HCT116 (cell line): ENCODE results near the gene CCN5. TPM values are rescaled to one million over a fixed set of nuclear protein-coding genes. Genes with fewer than 3 reads are reported as not detected.
A peak's percentile ranks its signal among the peaks of the same experiment; 100 is the strongest.

Experiments used
- ATAC-seq: fragments of 200-7000 bp; cut with Tn5 transposase; 2 replicates; pipeline ENCODE4 v1.9.1; 2020; ENCODE audit warnings: mild to moderate bottlenecking, moderate library complexity
- BruUV-seq: library from RNA; stranded (reverse); fragments of 400-500 nt; replicated peaks from 2 replicates; lab custom pipeline; 2021; lab: Mats Ljungman, UMichigan
- CTCF ChIA-PET: fragments of 300-600 bp; sonication (Branson Sonifier 250); formaldehyde crosslinking; loops from one replicate; lab custom pipeline; 2021; ENCODE audit warnings: antibody characterized with exemption; lab: Charles Lee
- POLR2A ChIA-PET: fragments of 300-600, 350-600 bp; sonication (Branson Sonifier 250); formaldehyde crosslinking; loops from one replicate; lab custom pipeline; 2021; ENCODE audit warnings: antibody characterized with exemption; lab: Charles Lee
- RAD21 ChIA-PET, 2 experiments: fragments of 300-600 bp; sonication (Branson Sonifier 250); formaldehyde crosslinking; loops; one replicate each; lab custom pipeline; 2023; ENCODE audit warnings: low total read pairs in 2 of 2; ENCODE audit not compliant: uncharacterized antibody in 2 of 2, unreplicated experiment in 2 of 2, low non-redundant PET in 1 of 2; lab: Charles Lee
- DNase-seq: peaks from one replicate; pipeline ENCODE4 v3.0.0-alpha.2; 2010; ENCODE audit warnings: low read depth, low spot score
- H2AFZ ChIP-seq: fragments of 200-600 bp; shearing (Covaris generic), sonication (generic); 2 replicates; pipeline ENCODE4 v1.6.1; 2017; ENCODE audit warnings: low read depth, mixed run types, mixed read lengths, antibody characterized with exemption, low read length; ENCODE audit not compliant: poor library complexity, severe bottlenecking
- H3K27ac ChIP-seq: 2 replicates; pipeline ENCODE4 v1.5.1; 2012; ENCODE audit warnings: low read depth, low read length
- H3K27me3 ChIP-seq: fragments of 200-600 bp; sonication (generic); 2 replicates; pipeline ENCODE4 v1.6.1; 2016; ENCODE audit warnings: mixed run types, low read length, mixed read lengths; ENCODE audit not compliant: insufficient read depth
- H3K36me3 ChIP-seq, 2 experiments: fragments of 200-500 bp in 1 of 2; fragments of 200-600 bp in 1 of 2; sonication (Bioruptor generic) in 1 of 2; sonication (generic) in 1 of 2; 2 replicates each; pipeline versions ENCODE4 v1.5.1 to v1.6.1; 2014 to 2016; ENCODE audit warnings: low read length in 2 of 2, inconsistent platforms in 1 of 2, mixed read lengths in 1 of 2, mixed run types in 1 of 2; ENCODE audit not compliant: insufficient read depth in 2 of 2, control insufficient read depth in 1 of 2
- H3K4me1 ChIP-seq, 2 experiments: fragments of 200-600 bp in 1 of 2; sonication (generic) in 1 of 2; 2 replicates each; pipeline versions ENCODE4 v1.5.1 to v1.6.1; 2012 to 2017; ENCODE audit warnings: low read length in 2 of 2, inconsistent platforms in 1 of 2, mild to moderate bottlenecking in 1 of 2, mixed read lengths in 1 of 2, mixed run types in 1 of 2, moderate library complexity in 1 of 2; ENCODE audit not compliant: insufficient read depth in 2 of 2, control insufficient read depth in 1 of 2
- H3K4me2 ChIP-seq: fragments of 200-600 bp; sonication (generic); 2 replicates; pipeline ENCODE4 v1.6.1; 2017; ENCODE audit warnings: mixed run types, low read length, mixed read lengths
- H3K4me3 ChIP-seq, 2 experiments: fragments of 200-600 bp in 1 of 2; sonication (generic) in 1 of 2; replicated peaks in 1 of 2; 2 replicates each; pipeline ENCODE4 v1.5.1; 2011 to 2016; ENCODE audit warnings: low read length in 2 of 2, control low read depth in 1 of 2, low read depth in 1 of 2, mild to moderate bottlenecking in 1 of 2, mixed read lengths in 1 of 2, mixed run types in 1 of 2
- H3K79me2 ChIP-seq: fragments of 200-600 bp; sonication (generic); 2 replicates; pipeline ENCODE4 v1.6.1; 2017; ENCODE audit warnings: mild to moderate bottlenecking, mixed run types, low read length, moderate library complexity, mixed read lengths; ENCODE audit not compliant: insufficient read depth
- H3K9ac ChIP-seq: fragments of 200-600 bp; sonication (generic); 2 replicates; pipeline ENCODE4 v1.6.1; 2016; ENCODE audit warnings: low read length, mixed read lengths
- H3K9me2 ChIP-seq: fragments of 200-600 bp; sonication (generic), shearing (Covaris generic); 2 replicates; pipeline ENCODE4 v1.6.1; 2017; ENCODE audit warnings: mixed run types, mild to moderate bottlenecking, moderate library complexity; ENCODE audit not compliant: insufficient read depth
- H3K9me3 ChIP-seq, 2 experiments: fragments of 200-500 bp in 1 of 2; fragments of 200-600 bp in 1 of 2; sonication (Bioruptor generic) in 1 of 2; sonication (generic) in 1 of 2; 2 replicates each; pipeline ENCODE4 v1.6.1; 2014 to 2017; ENCODE audit warnings: low read length in 2 of 2, mixed read lengths in 2 of 2, inconsistent platforms in 1 of 2, low read depth in 1 of 2, mild to moderate bottlenecking in 1 of 2, mixed run types in 1 of 2, moderate library complexity in 1 of 2; ENCODE audit not compliant: control insufficient read depth in 1 of 2, insufficient read depth in 1 of 2
- H4K20me1 ChIP-seq: fragments of 200-600 bp; sonication (generic), shearing (Covaris generic); 2 replicates; pipeline ENCODE4 v1.6.1; 2017; ENCODE audit warnings: mixed run types, mild to moderate bottlenecking, moderate library complexity; ENCODE audit not compliant: insufficient read depth
- ATF3 ChIP-seq: IDR thresholded peaks from 2 replicates; pipeline ENCODE4 v1.6.1; 2012
- CEBPB ChIP-seq: IDR thresholded peaks from 2 replicates; pipeline ENCODE4 v1.6.1; 2012; ENCODE audit warnings: low read depth
- EGR1 ChIP-seq: IDR thresholded peaks from 2 replicates; pipeline ENCODE4 v1.6.1; 2012; ENCODE audit warnings: low read depth
- EZH2 ChIP-seq: fragments of 200-600 bp; sonication (generic); IDR thresholded peaks from 2 replicates; pipeline ENCODE4 v1.6.1; 2017; ENCODE audit warnings: antibody characterized with exemption, mixed run types
- EZH2phosphoT487 ChIP-seq: fragments of 200-600 bp; IDR thresholded peaks from 2 replicates; pipeline ENCODE4 v1.6.1; 2018; ENCODE audit warnings: antibody characterized with exemption, borderline replicate concordance
- FOSL1 ChIP-seq: IDR thresholded peaks from 2 replicates; pipeline ENCODE4 v1.6.1; 2012; ENCODE audit warnings: low read depth
- POLR2A ChIP-seq: IDR thresholded peaks from 2 replicates; pipeline ENCODE4 v1.7.0; 2011; ENCODE audit warnings: borderline replicate concordance; ENCODE audit not compliant: insufficient read depth, insufficient read length; ENCODE audit errors: extremely low read depth
- POLR2AphosphoS5 ChIP-seq: IDR thresholded peaks from 2 replicates; pipeline ENCODE4 v1.6.1; 2011; ENCODE audit warnings: mild to moderate bottlenecking, low read depth, low read length, moderate library complexity
- RAD21 ChIP-seq: IDR thresholded peaks from 2 replicates; pipeline ENCODE4 v1.6.1; 2012; ENCODE audit warnings: low read depth, mild to moderate bottlenecking
- REST ChIP-seq: IDR thresholded peaks from 2 replicates; pipeline ENCODE4 v1.6.1; 2012; ENCODE audit warnings: low read depth
- SIN3A ChIP-seq: IDR thresholded peaks from 2 replicates; pipeline ENCODE4 v1.6.1; 2012; ENCODE audit warnings: low read depth
- SP1 ChIP-seq: IDR thresholded peaks from 2 replicates; pipeline ENCODE4 v1.6.1; 2012; ENCODE audit warnings: low read depth
- SRF ChIP-seq: IDR thresholded peaks from 2 replicates; pipeline ENCODE4 v1.6.1; 2012; ENCODE audit warnings: low read depth
- TCF7L2 ChIP-seq: IDR thresholded peaks from 2 replicates; pipeline ENCODE4 v1.7.0; 2011; ENCODE audit warnings: borderline replicate concordance, inconsistent platforms; ENCODE audit not compliant: insufficient read depth, insufficient read length; ENCODE audit errors: extremely low read depth
- YY1 ChIP-seq: IDR thresholded peaks from 2 replicates; pipeline ENCODE4 v1.6.1; 2011; ENCODE audit warnings: low read length, low read depth, moderate library complexity, mild to moderate bottlenecking; ENCODE audit not compliant: insufficient replicate concordance; ENCODE audit errors: extremely low read depth
- ZBTB33 ChIP-seq: IDR thresholded peaks from 2 replicates; pipeline ENCODE4 v1.6.1; 2011; ENCODE audit warnings: mild to moderate bottlenecking, low read length, moderate library complexity; ENCODE audit not compliant: insufficient replicate concordance; ENCODE audit errors: extremely low read depth
- ZFX ChIP-seq: fragments of 450-650 bp; IDR thresholded peaks from 2 replicates; pipeline ENCODE4 v1.6.1; 2017
- ZNF274 ChIP-seq: fragments of 200-500 bp; sonication (Bioruptor generic); IDR thresholded peaks from 2 replicates; pipeline ENCODE4 v1.6.1; 2014; ENCODE audit warnings: mild to moderate bottlenecking, low read depth, low read length, inconsistent platforms
- intact Hi-C: fragments of 100-400 bp; cut with micrococcal nuclease; formaldehyde crosslinking; loops from 2 replicates; pipeline ENCODE4 v1.10.0; 2022
- total RNA-seq: library from RNA; stranded (reverse); gene quantifications from one replicate; pipeline ENCODE4 v1.2.1, GENCODE V29; 2021; ENCODE audit not compliant: unreplicated experiment
- TF ChIP-seq, protein P1 (sequence below), 3 experiments: fragments of 200-600 bp in 1 of 3; sonication (generic) in 1 of 3; IDR thresholded peaks in 2 of 3; conservative IDR thresholded peaks in 1 of 3; 2 replicates each; pipeline ENCODE4 v1.5.1; 2012 to 2017; ENCODE audit warnings: low read depth in 2 of 3, low read length in 2 of 3, antibody characterized with exemption in 1 of 3, borderline replicate concordance in 1 of 3, control low read depth in 1 of 3, mild to moderate bottlenecking in 1 of 3, mixed read lengths in 1 of 3, mixed run types in 1 of 3, moderate library complexity in 1 of 3; ENCODE audit not compliant: insufficient read depth in 1 of 3

Gene CCN5
- total RNA-seq, 1 experiment from 2014 or later: 0.20 TPM

- H3K79me2 ChIP-seq: no peaks in the 10 kb centered on the region
- ChIA-PET CTCF (no interaction called here), POLR2A (no interaction called here), RAD21 (no interaction called here)
- no peak within 1 kb of the TSS for H3K9ac ChIP-seq
- no peak for DNase-seq
- no peaks in the 10 kb centered on the region for H3K9me3 ChIP-seq
- no TSS peak for BruUV-seq
- H3K4me2 ChIP-seq: 0 out of 2 replicates have a peak within 1 kb of the TSS, but pooled peaks have one; percentile 50
- ATAC-seq: no peak
- no peaks in the 10 kb centered on the region for H3K36me3 ChIP-seq
- TF ChIP-seq FOSL1: no peak
- TF ChIP-seq EGR1: no peak
- TF ChIP-seq SIN3A: no peak
- TF ChIP-seq EZH2: no peak
- TF ChIP-seq CEBPB: no peak
- no peak for TF ChIP-seq SP1
- TF ChIP-seq SRF: no peak
- TF ChIP-seq ZBTB33: no peak
- no peak for TF ChIP-seq ZFX
- TF ChIP-seq, protein P1, sequence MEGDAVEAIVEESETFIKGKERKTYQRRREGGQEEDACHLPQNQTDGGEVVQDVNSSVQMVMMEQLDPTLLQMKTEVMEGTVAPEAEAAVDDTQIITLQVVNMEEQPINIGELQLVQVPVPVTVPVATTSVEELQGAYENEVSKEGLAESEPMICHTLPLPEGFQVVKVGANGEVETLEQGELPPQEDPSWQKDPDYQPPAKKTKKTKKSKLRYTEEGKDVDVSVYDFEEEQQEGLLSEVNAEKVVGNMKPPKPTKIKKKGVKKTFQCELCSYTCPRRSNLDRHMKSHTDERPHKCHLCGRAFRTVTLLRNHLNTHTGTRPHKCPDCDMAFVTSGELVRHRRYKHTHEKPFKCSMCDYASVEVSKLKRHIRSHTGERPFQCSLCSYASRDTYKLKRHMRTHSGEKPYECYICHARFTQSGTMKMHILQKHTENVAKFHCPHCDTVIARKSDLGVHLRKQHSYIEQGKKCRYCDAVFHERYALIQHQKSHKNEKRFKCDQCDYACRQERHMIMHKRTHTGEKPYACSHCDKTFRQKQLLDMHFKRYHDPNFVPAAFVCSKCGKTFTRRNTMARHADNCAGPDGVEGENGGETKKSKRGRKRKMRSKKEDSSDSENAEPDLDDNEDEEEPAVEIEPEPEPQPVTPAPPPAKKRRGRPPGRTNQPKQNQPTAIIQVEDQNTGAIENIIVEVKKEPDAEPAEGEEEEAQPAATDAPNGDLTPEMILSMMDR (IDR thresholded peaks at IDR 0.05 in 2 of 3, conservative IDR thresholded peaks at IDR 0.05 in 1 of 3; ENCODE audit: borderline replicate concordance in 1 of 3, insufficient read depth in 1 of 3, low read depth in 2 of 3, low read length in 2 of 3): no peak
- TF ChIP-seq YY1: no peak
- no peak for TF ChIP-seq POLR2A
- TF ChIP-seq RAD21: no peak
- TF ChIP-seq EZH2phosphoT487: no peak
- no peak for TF ChIP-seq REST
- no peak for TF ChIP-seq TCF7L2
- no peak for TF ChIP-seq ATF3
- no peak for TF ChIP-seq ZNF274
- TF ChIP-seq POLR2AphosphoS5: no peak
- no peak within 1 kb of the TSS for H3K4me3 ChIP-seq
- intact Hi-C loops: no loop called here
- H3K9me2 ChIP-seq: no peaks in the 10 kb centered on the region
- H4K20me1 ChIP-seq: no peaks in the 10 kb centered on the region
- no peak within 1 kb of the TSS for H3K27ac ChIP-seq
- peaks cover 8 to 12% of the 10 kb centered on the region in 2 experiments; a peak in 3 of 4 replicates for H3K4me1 ChIP-seq
- no peak within 1 kb of the TSS for H2AFZ ChIP-seq
- no peaks in the 10 kb centered on the region for H3K27me3 ChIP-seq
These were observed 30.6 kb downstream of the CCN5 start, which contains the start of gene KCNK15 for GRCh38 chr20:44745598-44746366. TSS of gene KCNK15 (plus strand) at chr20:44745865. CDS start at chr20:44745911, 46 bp downstream.
